Measurements from ENCODE around the gene CDK14.

DNA sequence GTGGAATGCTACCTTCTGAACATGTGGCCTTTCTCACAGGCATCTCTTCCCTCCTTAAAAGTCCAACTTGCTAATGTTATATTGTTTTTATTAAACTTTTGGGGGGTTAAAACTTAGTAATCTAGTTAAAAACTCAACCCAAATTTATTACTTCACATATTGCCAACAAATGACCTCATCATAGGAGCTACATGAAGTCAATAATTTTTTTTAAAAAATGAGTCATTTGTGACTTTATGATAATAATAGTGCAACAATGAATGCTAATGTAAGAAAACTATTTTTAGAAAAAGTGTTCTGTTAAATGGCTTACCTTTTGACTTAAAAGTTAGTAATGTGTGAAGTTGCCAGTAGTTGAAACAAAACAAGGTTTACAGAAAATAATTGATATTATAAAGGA, 342.2 kb downstream of the CDK14 start:
- TF ChIP-seq, protein P1, sequence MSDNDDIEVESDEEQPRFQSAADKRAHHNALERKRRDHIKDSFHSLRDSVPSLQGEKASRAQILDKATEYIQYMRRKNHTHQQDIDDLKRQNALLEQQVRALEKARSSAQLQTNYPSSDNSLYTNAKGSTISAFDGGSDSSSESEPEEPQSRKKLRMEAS (IDR thresholded peaks at IDR 0.05): no peak
- no peak for TF ChIP-seq EP300 (IDR thresholded peaks at IDR 0.05; ENCODE audit: borderline replicate concordance)
- no peak for TF ChIP-seq FOXM1 (IDR thresholded peaks at IDR 0.05; ENCODE audit: borderline replicate concordance, low read depth)
